Measurements from ENCODE around the gene MYOCOS. TPM values are rescaled to one million over a fixed set of nuclear protein-coding genes. Genes with fewer than 3 reads are reported as not detected.

MYOCOS gene
- total and polyA plus RNA-seq, 2 experiments from 2014 or later = not detected

- 61 to 68% methylated on average over 1 of the region's 1 CpG for WGBS, 2 experiments (ENCODE audit: low coverage in 1 of 2, low lambda C conversion rate in 2 of 2, missing lambda C conversion rate in 2 of 2)
- Histone ChIP-seq H3K4me1 (ENCODE audit: insufficient read depth) (no peaks in the 10 kb centered on the region), H4K20me1 (ENCODE audit: insufficient read depth) (no peaks in the 10 kb centered on the region), H3K9me3 (ENCODE audit: low read depth) (no peaks in the 10 kb centered on the region), H3K9me2 (ENCODE audit: insufficient read depth) (no peaks in the 10 kb centered on the region), H3K79me2 (ENCODE audit: insufficient read depth) (peaks cover 19% of the 10 kb centered on the region), H2AFZ (no peak overlapping the region), H3F3A (ENCODE audit: insufficient read depth) (no peaks in the 10 kb centered on the region; the same call in none of the 2 replicates), H3K36me3 (ENCODE audit: low read depth) (peaks cover 76% of the 10 kb centered on the region), H3K9ac (no peak overlapping the region), H3K4me2 (ENCODE audit: unreplicated experiment) (no peak overlapping the region), H3K27me3 (replicated peaks; ENCODE audit: insufficient read depth) (no peaks in the 10 kb centered on the region), H3K27ac (no peak overlapping the region), H3K4me3 (no peak overlapping the region)
- TF ChIP-seq EZH2phosphoT487 (IDR thresholded peaks at IDR 0.05; ENCODE audit: insufficient read depth, low read depth) (no peak), EZH2 (IDR thresholded peaks at IDR 0.05; ENCODE audit: insufficient read depth, poor library complexity, severe bottlenecking) (no peak)
- peak; percentile 12 for DNase-seq
- in situ Hi-C loops (cut with MboI) = no loop called here
Measured at GRCh38 chr1:171583591-171584201, 38.3 kb upstream of the MYOCOS start.

DNA sequence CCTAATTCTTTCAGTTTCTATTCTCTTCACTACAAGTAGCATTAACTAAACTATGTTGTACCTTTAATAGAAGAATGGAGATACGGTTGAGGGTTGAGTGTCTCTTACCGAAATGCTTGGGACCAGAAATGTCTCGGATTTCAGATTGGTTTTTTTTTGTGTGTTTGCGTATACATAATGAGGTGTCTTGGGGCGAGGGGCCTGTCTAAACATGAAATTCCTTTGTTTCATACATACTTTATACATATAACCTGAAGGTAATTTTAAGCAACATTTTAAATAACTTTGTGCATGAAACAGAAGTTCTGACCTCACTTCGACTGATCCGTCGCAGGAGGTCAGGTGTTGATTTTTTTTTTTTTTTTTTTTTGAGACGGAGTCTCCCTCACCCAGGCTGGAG lies 36.3 kb upstream of the MYOCOS start:
- H3K27me3 ChIP-seq (replicated peaks; ENCODE audit: insufficient read depth) = no peaks in the 10 kb centered on the region
- no peaks in the 10 kb centered on the region for H3K9me3 ChIP-seq (ENCODE audit: low read depth)
- H3K4me3 ChIP-seq = no peak overlapping the region
- no peak overlapping the region for H2AFZ ChIP-seq
- H3K36me3 ChIP-seq (ENCODE audit: low read depth) = peaks cover 71% of the 10 kb centered on the region
- H4K20me1 ChIP-seq (ENCODE audit: insufficient read depth) = no peaks in the 10 kb centered on the region
- 84 to 91% methylated on average over 8 to 9 of the region's 9 CpGs for WGBS, 2 experiments (ENCODE audit: low coverage in 1 of 2, low lambda C conversion rate in 2 of 2, missing lambda C conversion rate in 2 of 2)
- peaks cover 15% of the 10 kb centered on the region; the same call in 1 of the 2 replicates for H3K79me2 ChIP-seq (ENCODE audit: insufficient read depth)
- TF ChIP-seq EZH2 (IDR thresholded peaks at IDR 0.05; ENCODE audit: insufficient read depth, poor library complexity, severe bottlenecking) (no peak), EZH2phosphoT487 (IDR thresholded peaks at IDR 0.05; ENCODE audit: insufficient read depth, low read depth) (no peak)
- H3K27ac ChIP-seq = no peak overlapping the region
- no peaks in the 10 kb centered on the region for H3K9me2 ChIP-seq (ENCODE audit: insufficient read depth)
- no peaks in the 10 kb centered on the region; the same call in none of the 2 replicates for H3F3A ChIP-seq (ENCODE audit: insufficient read depth)
- in situ Hi-C loops (cut with MboI) = no loop called here
- H3K4me2 ChIP-seq (ENCODE audit: unreplicated experiment) = no peak overlapping the region
- H3K4me1 ChIP-seq (ENCODE audit: insufficient read depth) = no peaks in the 10 kb centered on the region
- DNase-seq = no peak
- no peak overlapping the region for H3K9ac ChIP-seq

DNA sequence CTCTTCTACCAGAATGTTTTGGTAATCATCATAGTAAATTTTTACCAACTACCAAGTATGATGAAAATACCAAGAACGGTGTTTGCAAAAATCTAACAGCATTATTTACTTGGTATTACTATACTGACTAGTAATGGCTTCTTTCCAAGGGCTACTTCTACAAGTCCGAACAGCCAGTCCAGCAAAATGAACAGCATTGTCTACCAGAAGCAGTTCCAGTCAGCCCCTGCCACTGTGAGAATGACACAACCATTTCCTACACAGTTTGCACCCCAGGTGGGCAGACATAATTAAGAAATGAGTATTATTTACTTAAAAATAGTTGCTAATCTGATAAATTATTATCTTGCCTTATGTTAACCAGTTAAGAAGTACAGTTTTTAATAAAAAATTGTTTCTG lies 33.8 kb upstream of the MYOCOS start:
- H4K20me1 ChIP-seq (ENCODE audit: insufficient read depth) = no peaks in the 10 kb centered on the region
- H2AFZ ChIP-seq = no peak overlapping the region
- no peaks in the 10 kb centered on the region; the same call in 1 of the 2 replicates for H3F3A ChIP-seq (ENCODE audit: insufficient read depth)
- H3K9me3 ChIP-seq (ENCODE audit: low read depth) = no peaks in the 10 kb centered on the region
- in situ Hi-C loops (cut with MboI) = no loop called here
- no peak for DNase-seq
- peaks cover 74% of the 10 kb centered on the region for H3K36me3 ChIP-seq (ENCODE audit: low read depth)
- no peaks in the 10 kb centered on the region for H3K4me1 ChIP-seq (ENCODE audit: insufficient read depth)
- H3K4me3 ChIP-seq = no peak overlapping the region
- no peak for TF ChIP-seq EZH2phosphoT487 (IDR thresholded peaks at IDR 0.05; ENCODE audit: insufficient read depth, low read depth)
- TF ChIP-seq EZH2 (IDR thresholded peaks at IDR 0.05; ENCODE audit: insufficient read depth, poor library complexity, severe bottlenecking) = no peak
- 94 to 97% methylated on average over 2 of the region's 2 CpGs for WGBS, 2 experiments (ENCODE audit: low coverage in 1 of 2, low lambda C conversion rate in 2 of 2, missing lambda C conversion rate in 2 of 2)
- H3K9ac ChIP-seq = no peak overlapping the region
- H3K79me2 ChIP-seq (ENCODE audit: insufficient read depth) = no peaks in the 10 kb centered on the region
- H3K9me2 ChIP-seq (ENCODE audit: insufficient read depth) = no peaks in the 10 kb centered on the region
- no peak overlapping the region for H3K4me2 ChIP-seq (ENCODE audit: unreplicated experiment)
- H3K27me3 ChIP-seq (replicated peaks; ENCODE audit: insufficient read depth) = no peaks in the 10 kb centered on the region
- H3K27ac ChIP-seq = no peak overlapping the region

DNA sequence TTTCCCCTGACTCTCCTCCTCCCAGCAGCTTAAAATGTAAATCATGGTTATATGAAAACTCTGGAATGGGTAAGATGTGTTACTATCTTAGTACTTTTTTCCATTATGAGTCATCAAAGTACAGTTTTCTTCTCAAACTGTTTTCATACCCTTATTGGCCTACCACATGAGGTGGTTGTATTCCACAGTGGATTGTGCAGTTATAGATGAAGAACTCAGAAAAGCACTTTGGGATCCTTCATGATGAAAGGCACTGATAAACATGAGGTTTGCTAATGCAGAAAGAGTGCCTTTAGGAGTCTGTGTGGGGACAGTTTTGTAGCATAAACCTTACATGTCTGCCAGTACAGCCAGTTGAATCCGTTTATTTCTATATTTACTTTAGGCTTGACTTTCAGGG lies 32.0 kb upstream of the MYOCOS start:
- peaks cover 62% of the 10 kb centered on the region for H3K36me3 ChIP-seq (ENCODE audit: low read depth)
- peak; percentile 66 for DNase-seq

More for the DNA sequence above, 32.0 kb upstream of the MYOCOS start:
- Histone ChIP-seq H4K20me1 (ENCODE audit: insufficient read depth) (no peaks in the 10 kb centered on the region), H2AFZ (no peak overlapping the region), H3K79me2 (ENCODE audit: insufficient read depth) (no peaks in the 10 kb centered on the region), H3K4me3 (no peak overlapping the region), H3K4me2 (ENCODE audit: unreplicated experiment) (no peak overlapping the region), H3K27me3 (replicated peaks; ENCODE audit: insufficient read depth) (no peaks in the 10 kb centered on the region), H3K9me3 (ENCODE audit: low read depth) (no peaks in the 10 kb centered on the region), H3K27ac (peak overlapping the region; percentile 27; the same call in 1 of the 2 replicates), H3K4me1 (ENCODE audit: insufficient read depth) (no peaks in the 10 kb centered on the region), H3K9ac (no peak overlapping the region), H3F3A (ENCODE audit: insufficient read depth) (no peaks in the 10 kb centered on the region; the same call in 1 of the 2 replicates), H3K9me2 (ENCODE audit: insufficient read depth) (no peaks in the 10 kb centered on the region)
- 100% methylated on average over 1 of the region's 1 CpG for WGBS, 2 experiments (ENCODE audit: low coverage in 1 of 2, low lambda C conversion rate in 2 of 2, missing lambda C conversion rate in 2 of 2)
- in situ Hi-C loops (cut with MboI) = no loop called here
- TF ChIP-seq EZH2phosphoT487 (IDR thresholded peaks at IDR 0.05; ENCODE audit: insufficient read depth, low read depth) = no peak
- TF ChIP-seq EZH2 (IDR thresholded peaks at IDR 0.05; ENCODE audit: insufficient read depth, poor library complexity, severe bottlenecking) = no peak
